NCI-H1092 (cell line): Measurements from ENCODE around the gene RAP1GAP.
A peak's percentile ranks its signal among the peaks of the same experiment; 100 is the strongest.

Experiments
- DNase-seq: peaks from one replicate; lab custom pipeline; 2025; lab: John Stamatoyannopoulos, UW

Gene RAP1GAP

GRCh38 chr1:21625390-21626190 lies 43.6 kb downstream of the RAP1GAP start:
- DNase-seq, result peak; percentile 37

- peak; percentile 59 for DNase-seq
Measured at GRCh38 chr1:21624571-21625389, 44.4 kb downstream of the RAP1GAP start.

- peak; percentile 73 for DNase-seq
Measured at GRCh38 chr1:21623410-21623961, 45.7 kb downstream of the RAP1GAP start.

GRCh38 chr1:21622466-21623315 lies 46.5 kb downstream of the RAP1GAP start:
- no peak for DNase-seq

DNA sequence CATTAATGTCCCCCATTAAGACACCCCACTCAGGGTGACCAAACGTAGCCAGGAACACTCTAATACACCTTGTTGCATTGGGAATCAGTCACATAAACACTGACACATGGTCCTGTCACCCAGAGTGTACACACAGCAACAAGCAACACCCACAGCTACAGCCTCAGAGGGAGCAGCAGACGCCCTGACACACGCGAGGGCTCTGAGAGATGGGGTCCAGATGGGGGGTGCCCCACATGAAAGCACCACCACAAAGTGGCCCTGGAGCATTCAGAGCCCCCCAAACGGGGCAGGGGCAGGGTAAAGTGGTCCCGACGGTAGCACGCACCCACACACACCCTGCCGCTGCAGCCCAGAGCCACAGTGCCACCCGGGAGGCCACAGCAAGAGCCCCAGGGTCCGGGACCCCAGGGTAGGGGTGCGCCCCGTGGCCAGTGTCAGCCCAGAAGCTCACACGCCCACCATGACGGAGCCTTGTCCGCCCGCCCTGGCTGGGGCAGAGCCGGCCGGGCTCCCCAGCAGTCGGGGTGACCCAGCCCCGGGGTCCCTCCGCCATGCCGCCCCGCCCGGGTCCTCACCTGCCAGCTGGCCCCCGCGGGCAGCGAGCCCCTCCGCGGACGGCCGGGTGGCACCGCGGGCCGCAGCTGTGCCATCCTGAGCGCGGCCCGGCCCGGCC lies 47.3 kb downstream of the RAP1GAP start:
- no peak for DNase-seq

GRCh38 chr1:21621051-21621450 lies 48.1 kb downstream of the RAP1GAP start:
- no peak for DNase-seq

DNA sequence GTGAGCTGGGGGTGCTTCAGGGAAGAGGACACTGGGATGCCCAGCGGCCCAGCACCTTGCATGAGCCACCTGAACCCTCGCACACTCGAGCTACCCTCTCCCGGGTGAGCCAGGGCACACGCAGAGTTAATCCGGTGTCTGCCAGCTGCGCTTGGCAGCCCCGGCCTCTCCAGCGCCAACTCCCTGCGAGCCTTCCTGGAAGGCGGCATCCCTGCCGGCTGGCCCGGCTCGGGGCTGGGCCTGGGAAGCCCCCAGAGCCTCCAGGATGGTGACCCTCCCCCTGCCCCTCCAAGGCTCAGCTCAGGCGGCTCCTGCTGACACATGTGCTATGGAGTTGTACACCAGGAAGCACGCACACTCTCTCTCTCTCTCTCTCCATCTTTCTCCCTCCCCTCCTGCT lies 48.7 kb downstream of the RAP1GAP start:
- DNase-seq, result peak; percentile 57

GRCh38 chr1:21620011-21620410 lies 49.1 kb downstream of the RAP1GAP start:
- DNase-seq, result peak; percentile 18

GRCh38 chr1:21619375-21619947 lies 49.7 kb downstream of the RAP1GAP start:
- no peak for DNase-seq

DNA sequence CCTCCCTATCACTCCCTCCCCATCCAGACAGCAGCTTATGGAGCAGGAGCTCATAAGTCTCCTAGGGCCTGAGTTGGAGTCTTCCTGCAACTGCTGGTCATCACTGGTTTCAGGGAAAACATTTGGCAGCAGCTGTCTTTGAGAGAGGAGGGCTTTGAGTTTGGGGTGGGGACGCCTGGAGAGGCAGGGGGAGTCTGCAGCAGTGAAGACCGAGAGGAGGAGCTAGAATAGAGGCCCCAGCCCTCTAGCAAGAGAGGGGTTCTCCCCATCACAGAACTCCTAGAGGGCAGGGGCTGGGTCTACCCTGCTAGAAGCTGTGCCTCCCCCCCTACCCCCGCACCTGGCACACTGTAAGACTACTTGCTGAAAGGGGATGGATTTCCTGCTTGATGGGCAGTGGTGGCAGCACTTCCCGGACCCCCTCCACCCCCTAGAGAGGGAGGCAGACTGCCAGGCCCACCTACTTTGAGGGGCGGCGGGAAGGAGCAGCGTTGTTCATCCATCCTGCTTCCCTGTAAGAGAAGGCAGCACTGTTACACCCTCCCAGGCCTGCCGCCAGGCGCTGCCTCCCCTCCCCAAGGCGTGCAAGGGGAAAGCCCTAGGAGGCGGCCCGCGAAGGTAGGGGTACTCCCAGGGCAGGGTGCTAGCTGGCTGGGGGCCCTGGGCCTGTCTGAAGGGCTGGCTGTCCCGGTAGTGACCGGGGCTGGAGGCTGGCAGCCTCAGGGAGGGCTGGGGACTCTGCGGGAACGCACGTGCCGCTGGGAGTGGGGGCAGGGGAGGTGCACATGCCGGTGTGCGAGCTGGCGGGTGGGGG lies 50.4 kb downstream of the RAP1GAP start:
- no peak for DNase-seq

- no peak for DNase-seq
Measured at GRCh38 chr1:21618059-21618458, 51.1 kb downstream of the RAP1GAP start.

DNA sequence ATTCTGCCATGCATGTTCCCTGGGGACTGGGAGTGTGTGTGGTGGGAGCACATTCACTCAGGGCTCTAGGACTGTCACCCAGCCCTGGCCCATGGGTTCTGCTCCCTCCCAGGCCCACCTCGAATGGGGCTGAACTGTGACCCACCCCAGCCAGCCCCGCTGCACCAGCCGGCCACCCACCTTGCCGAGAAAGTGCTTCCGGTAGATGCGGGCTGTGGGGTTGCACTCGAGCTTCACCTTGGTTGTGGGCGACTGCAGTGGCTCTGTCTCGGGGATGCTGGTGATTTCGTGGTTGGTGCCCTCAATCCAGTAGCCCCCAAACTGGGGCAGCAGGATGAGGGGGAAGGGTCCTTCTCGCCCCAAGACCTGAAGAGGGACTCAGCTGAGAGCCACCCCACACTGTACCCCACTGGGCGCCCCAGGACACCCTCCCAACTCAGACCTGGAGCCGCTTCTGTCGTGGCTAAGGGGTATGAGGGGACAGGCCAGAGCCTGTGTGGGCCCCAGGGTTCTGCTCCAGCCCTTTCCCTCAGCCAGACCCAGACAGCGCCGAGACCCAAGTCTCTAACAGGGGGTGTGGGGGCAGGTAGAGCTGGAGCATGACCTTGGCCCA lies 51.9 kb downstream of the RAP1GAP start:
- no peak for DNase-seq

DNA sequence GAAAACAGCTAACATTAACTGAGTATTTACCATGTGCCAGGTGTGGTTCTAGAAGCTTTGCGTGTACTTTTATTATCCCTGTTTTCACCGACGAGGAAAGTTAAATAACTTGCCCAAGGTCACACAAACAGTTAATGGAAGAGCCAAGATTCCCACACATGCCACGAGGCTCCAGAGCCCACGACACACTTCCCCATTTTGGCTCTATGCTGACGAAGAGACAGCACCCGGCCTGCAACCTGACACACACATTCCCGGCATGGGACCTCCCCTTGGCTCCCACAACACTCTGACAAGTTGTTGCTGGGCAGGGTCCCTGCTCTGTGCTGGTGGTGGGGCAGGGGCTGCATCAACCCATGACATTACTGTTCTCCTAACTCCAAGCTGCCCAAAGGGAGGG lies 52.8 kb downstream of the RAP1GAP start:
- no peak for DNase-seq

DNA sequence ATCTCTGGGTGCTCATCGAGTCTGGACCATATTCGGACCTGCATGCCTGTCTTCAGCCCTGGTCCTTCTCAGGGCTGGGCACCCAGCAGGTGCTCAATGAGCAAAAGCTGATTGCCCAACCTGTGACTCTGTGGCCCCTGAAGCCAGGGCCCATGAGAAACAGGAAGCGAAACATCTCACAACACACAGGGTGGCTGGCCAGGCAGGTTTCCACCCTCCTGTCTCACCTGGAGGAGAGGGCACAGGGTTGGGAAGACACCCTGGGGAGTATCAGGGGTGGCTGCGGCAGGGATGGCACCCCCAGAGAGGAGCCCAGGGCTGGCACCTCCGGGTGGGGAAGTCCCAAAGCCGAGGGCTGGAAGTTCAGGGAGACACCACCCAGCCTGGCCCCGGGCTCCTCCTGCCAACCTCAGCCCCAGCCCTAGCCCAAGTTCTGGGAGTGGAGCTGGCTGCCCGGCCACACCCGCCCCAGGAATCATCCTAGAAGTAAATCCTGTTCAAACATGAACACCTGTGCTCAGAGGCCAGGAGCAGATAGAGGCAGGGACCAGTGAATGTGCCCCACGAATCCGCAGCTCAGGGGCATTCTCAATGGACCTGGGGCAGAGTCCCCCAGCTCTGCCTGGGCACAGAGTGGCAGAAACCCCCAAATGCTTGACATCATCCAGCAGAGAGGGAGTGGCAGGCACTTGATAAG lies 54.6 kb downstream of the RAP1GAP start:
- no peak for DNase-seq

- no peak for DNase-seq
Measured at GRCh38 chr1:21613072-21613867, 55.9 kb downstream of the RAP1GAP start.

DNA sequence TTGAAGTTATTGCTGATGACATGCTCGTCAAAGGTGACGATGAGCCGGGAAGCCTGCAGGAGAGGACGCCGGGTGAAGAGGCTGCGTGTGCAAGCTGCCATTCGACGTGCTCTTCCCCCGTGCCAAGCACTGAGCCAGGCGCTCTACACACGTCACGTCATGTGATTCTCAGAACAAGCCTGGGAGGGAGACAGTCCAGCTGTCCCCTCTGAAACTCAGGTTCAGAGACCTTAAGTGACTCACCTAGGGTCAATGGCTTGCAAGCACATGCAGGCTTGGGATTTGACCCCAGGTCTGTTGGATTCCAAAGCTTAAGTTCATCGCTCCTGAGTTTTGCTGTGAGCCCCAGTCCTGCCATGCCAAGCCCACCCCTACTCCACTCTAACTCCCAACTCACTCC lies 57.1 kb downstream of the RAP1GAP start:
- no peak for DNase-seq

DNA sequence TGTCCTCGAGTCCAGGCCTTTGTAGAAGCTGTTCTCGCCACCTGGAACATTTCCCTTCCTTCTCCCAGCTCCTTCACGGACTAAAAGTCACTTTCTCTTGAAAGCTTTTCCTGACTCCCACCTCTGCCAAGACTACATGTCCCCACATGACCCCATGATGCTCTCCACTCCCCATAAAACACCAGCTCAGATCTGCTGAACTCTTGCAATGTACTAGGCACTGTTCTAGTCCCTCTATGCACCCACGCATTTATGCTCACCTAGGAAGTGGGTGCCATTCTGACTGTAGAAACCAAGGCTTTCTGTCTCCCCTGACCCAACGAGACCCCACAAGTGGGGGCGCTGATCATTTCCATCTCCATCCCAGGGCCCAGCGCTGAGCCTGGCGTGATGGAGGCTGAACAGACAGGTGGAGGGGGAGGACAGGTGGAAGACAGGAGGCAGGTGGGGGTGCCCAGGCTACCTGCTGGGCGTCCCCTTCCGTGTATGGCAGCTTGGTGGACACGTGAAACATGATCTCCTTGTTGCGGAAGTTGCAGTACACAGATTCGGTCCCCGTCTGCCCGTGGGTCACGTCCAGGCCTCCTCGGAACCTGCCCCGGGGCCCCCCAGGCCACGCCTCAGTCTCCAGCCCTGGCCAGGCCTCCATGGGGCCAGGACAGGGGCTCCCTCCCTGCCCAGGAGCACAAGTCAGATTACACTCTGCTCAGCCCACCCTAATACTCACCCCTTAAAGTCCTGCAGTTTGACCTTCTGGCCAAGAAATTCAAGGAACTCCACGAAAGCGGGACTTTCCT lies 58.0 kb downstream of the RAP1GAP start:
- DNase-seq, result no peak
